ENCODE data around the gene CRYBG3.

Gene CRYBG3

DNA sequence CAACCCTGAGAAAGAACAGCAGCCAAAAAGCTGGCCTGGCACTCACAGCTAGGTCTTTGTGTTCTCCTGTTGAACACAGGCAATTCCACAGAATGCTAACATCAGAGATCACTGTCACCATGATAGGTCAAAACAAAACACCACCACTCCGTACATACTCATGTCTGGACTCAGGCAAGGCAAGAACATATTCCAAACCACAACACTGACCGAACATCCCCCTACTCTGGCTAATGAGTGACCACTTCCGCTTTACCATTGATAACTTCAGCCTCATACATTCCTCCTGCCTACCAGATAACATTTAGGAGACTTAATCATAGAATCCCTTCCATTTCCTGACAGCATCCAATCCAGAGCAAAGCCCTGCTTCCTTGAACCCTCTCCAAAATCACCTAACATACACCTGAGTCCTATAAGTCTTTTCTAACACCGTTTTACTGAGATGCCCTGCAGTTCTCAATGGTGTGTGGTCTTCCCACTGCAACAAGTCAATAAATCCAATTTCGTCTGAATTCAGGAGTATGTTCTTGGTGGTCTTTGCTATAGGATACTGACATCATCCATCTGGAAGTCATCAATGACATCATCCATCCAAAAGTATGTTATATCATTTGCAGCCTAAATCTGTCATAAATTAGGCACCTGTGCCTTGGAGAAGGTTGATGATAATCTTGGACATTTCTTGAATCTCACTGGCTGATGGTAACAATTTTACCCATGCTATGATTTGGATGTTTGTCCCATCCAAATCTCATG lies 126.7 kb downstream of the CRYBG3 start:
- no peak for DNase-seq (ENCODE audit: low read depth)

- no peak for DNase-seq (ENCODE audit: low read depth)
These were observed 127.3 kb downstream of the CRYBG3 start for GRCh38 chr3:97949110-97949485.

- DNase-seq (ENCODE audit: low read depth): no peak
These were observed 127.9 kb downstream of the CRYBG3 start for GRCh38 chr3:97949743-97950142.

GRCh38 chr3:97950360-97950759 lies 128.5 kb downstream of the CRYBG3 start:
- no peak for DNase-seq (ENCODE audit: low read depth)

GRCh38 chr3:97952280-97952679 lies 130.5 kb downstream of the CRYBG3 start:
- no peak for DNase-seq (ENCODE audit: low read depth)

- DNase-seq (ENCODE audit: low read depth): no peak
These were observed 131.1 kb downstream of the CRYBG3 start for GRCh38 chr3:97952872-97953271.

DNA sequence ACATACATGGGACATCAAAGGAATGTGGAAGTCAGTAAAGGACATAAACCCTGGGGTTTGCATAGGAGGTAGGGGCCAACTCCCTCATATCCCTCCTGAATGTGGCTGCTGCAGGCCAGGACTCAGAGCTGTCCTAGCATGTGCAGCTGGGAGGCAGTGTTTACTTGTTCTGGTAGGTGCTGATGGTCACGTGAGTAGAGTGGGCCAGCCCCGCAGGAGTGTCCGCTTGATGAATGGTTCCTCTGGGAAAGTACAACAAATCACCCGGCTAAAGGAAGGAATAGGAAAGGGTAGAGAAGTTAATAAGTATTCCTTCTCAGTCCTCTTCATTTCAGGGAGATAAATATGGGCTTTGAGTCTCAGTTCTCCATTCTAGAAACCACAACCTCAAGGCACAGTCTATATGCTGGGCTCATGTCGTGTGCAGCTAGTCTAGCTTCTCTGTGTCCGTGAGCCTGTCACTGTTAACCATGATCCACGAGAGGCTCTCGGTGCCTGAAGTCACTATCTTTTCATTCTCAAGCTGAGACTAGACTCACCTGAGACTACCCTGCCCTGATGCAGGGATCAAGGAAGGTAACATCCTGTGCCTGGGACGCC lies 132.5 kb downstream of the CRYBG3 start:
- no peak for DNase-seq (ENCODE audit: low read depth)

DNA sequence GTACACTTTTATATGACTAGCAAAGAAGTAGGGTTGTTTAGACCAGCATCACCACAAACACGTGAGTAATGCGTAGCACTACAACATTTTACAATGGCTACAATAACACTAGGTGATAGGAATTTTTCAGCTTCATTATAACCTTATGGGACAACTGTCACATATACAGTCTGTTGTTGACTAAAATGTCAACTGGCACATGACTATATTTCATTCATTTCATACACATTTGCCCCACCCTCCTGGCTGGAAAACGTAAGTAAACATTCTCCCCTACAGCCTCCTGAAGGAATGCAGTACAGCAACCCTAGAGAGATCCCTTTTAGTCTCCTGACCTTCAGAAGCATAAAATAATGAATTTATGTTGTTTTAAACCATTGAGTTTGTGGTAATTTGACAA lies 134.2 kb downstream of the CRYBG3 start:
- DNase-seq (ENCODE audit: low read depth): no peak

DNA sequence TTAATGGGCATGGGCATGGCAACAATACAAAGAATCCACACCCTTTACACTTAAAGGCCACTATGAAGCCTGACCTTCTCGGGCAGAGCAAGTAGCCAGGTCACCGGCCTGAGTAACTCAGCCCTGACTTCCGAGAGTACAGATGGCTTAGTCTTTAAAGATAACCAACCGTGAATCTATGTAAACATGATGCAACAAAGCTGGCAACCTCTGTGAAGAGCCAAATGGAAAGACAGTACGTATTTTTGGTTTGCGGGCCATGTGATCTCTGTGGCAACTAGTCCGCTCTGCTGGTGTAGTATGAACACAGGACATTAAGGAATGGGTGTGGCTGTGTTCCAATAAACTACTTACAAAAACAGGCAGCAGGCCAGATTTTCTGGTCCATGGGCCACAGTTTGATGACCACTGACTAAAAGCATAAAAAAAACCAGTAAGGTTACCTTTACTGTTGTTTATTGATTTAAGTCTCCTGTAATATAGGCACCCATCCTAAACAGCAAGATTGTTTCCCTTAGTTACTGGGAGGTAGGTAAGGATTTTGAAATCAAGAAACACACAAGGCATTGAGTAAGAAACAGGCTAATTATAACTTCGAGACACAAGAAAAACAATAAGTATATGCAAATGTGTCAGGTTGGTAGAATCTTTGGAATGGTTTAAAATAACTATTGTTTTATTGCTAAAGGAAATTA lies 136.0 kb downstream of the CRYBG3 start:
- no peak for DNase-seq (ENCODE audit: low read depth)

- no peak for DNase-seq (ENCODE audit: low read depth)
These were observed 136.6 kb downstream of the CRYBG3 start for GRCh38 chr3:97958396-97958795.

GRCh38 chr3:97958796-97959195 lies 137.0 kb downstream of the CRYBG3 start:
- DNase-seq (ENCODE audit: low read depth): no peak

DNA sequence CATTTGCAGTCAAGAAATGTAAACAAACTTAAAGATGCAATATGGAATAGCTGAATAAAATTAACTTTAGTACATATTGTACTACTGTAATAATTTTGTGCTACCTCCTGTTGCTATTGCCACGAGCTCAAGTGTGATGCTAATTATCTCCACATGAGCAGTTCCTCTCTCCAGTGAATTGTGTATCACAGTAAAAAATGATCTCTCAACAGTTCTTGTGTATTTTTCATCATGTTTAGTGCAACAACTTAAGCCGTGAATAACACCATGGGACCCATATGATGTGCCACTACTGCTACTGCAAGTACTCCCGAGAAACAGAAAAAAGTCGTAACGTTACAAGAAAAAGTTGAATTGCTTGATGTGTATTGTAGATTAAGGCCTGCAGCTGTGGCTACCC lies 138.1 kb downstream of the CRYBG3 start:
- no peak for DNase-seq (ENCODE audit: low read depth)

GRCh38 chr3:97960551-97960950 lies 138.7 kb downstream of the CRYBG3 start:
- no peak for DNase-seq (ENCODE audit: low read depth)

- no peak for DNase-seq (ENCODE audit: low read depth)
These were observed 139.4 kb downstream of the CRYBG3 start for GRCh38 chr3:97960993-97961766.

DNA sequence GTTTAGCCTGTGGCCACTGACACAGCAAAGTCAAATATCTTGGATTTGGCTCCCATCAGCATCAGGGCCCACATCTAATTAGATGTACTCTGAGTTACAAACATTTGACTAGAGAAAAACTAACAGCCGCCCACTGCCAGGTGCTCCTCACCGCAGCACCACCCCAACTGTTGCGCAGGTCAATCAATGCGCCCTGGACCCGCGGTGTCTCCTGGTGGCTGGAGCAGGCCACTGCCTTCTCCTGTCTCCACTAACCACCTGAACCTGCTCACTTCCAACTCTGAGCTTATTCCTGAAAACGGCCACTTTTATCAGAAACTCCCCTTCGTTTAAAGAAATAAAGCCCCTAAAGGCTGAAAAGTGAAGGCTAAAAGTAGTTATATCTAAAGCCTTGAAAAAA lies 146.2 kb downstream of the CRYBG3 start:
- no peak for DNase-seq (ENCODE audit: low read depth)

GRCh38 chr3:97968376-97968775 lies 146.6 kb downstream of the CRYBG3 start:
- no peak for DNase-seq (ENCODE audit: low read depth)

- DNase-seq (ENCODE audit: low read depth): no peak
These were observed 147.7 kb downstream of the CRYBG3 start for GRCh38 chr3:97969541-97969940.

- no peak for DNase-seq (ENCODE audit: low read depth)
These were observed 148.3 kb downstream of the CRYBG3 start for GRCh38 chr3:97970156-97970555.

GRCh38 chr3:97970956-97971620 lies 149.3 kb downstream of the CRYBG3 start:
- no peak for DNase-seq (ENCODE audit: low read depth)

DNA sequence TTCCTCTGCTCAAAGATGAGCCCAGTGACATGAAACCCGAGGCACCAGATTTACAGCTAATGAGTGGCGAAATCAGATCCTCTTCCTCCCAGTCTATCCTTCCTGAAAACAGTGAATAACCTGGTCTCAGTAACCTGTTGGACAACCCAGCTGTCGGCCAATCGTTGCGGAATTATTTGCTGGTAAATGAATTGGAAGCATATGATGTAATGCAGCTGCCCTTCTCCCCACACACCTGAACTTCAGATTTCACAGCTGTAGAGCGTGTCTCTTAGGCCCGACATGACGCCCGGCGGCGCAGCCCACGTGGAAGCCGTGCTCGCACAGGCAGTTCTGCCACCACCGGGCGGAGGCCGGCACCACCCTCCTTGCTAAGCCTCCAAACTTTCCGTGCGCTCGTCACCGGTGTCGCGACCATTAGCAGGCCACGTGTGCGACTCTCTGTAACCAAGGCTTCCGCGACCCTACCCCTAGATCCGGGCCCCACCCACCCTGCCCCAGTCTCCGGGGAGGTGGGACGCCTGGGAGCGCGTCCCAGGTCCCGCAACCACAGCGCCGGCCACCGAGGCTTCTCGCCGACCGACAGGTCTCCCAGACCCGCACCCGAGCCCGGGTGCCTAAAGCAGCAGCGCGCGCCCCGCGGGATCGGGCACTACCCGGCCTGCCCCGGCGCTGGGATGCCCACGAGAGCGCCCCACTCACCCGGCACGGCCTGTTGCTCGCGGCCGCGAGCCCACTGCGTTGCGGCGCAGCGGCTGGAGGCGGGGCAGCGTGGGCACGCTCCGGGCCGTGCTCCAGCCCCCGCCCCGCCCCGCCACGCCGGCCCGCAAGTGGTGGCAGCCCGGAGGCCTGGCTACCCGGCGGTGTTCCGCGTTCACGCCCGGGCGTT lies 150.1 kb downstream of the CRYBG3 start, which contains the start of gene RIOX2:
Gene RIOX2, minus strand, starts transcription at position 753 of the 889 bp plus-strand sequence. CDS start 4,838 bp downstream, outside the sequence.
- peak; percentile 70 for DNase-seq (ENCODE audit: low read depth)

GRCh38 chr3:97972976-97973375 lies 151.2 kb downstream of the CRYBG3 start:
- DNase-seq (ENCODE audit: low read depth): no peak
